Right lobe of liver (tissue), 4 donors: ENCODE measurements around the gene IL3.

Source experiments
- CTCF ChIP-seq, 4 donors: fragments of 200-600 bp in 3 of 4; fragments of 450-650 bp in 1 of 4; IDR thresholded peaks; one replicate each; pipeline versions ENCODE4 v1.5.1 to v1.8.0; 2016 to 2022; ENCODE audit warnings: antibody characterized with exemption in 4 of 4, mild to moderate bottlenecking in 2 of 4
- POLR2A ChIP-seq: fragments of 450-650 bp; IDR thresholded peaks from one replicate; pipeline ENCODE4 v1.6.1; 2017; ENCODE audit warnings: antibody characterized with exemption, mild to moderate bottlenecking
- donor health status: DM: no; HTN: no; CAD: no.
- donor health status: DM: no; HTN: no; CAD: no.
- donor health status: DM: no; HTN: yes; CAD: no.

DNA sequence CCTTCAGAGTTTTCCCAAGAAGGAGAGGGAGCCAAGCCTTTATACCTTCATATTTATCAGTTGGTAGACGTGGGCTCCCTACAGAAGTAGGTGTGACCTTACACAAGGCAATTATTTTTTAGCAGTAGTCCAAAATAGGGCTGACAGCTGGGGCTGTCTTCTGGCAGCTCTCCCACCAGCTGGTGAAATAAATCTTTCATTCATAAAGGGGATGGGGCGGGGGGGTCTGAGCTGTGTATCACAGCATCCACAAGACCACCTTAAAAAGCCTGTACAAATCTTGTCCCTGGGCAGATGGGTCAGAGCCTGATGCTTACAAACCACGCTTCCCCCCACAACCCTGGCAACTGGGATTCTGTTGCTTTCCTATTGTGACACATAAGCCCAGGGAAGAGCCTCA is 32.8 kb downstream of the IL3 start:
- TF ChIP-seq CTCF (IDR thresholded peaks at IDR 0.05): no peak
- TF ChIP-seq POLR2A: no peak
